GM13976 (cell line): ENCODE results near the gene ELMO1.

Experiments
- DNase-seq: peaks from one replicate; pipeline ENCODE4 v3.0.0; 2012; ENCODE audit warnings: low spot score
- CTCF ChIP-seq: IDR thresholded peaks from 2 replicates; pipeline ENCODE4 v1.5.1; 2012; ENCODE audit warnings: borderline replicate concordance, mild to moderate bottlenecking; ENCODE audit not compliant: insufficient read depth; ENCODE audit errors: extremely low read depth, missing control alignments, control extremely low read depth
- in situ Hi-C: fragments of 300-500 bp; cut with MboI; formaldehyde crosslinking; loops from one replicate; pipeline ENCODE4 v1.12.0; 2022; ENCODE audit warnings: low sequenced_read_pairs, mixed read lengths, inconsistent platforms; ENCODE audit not compliant: unreplicated experiment

Gene ELMO1

GRCh38 chr7:37385787-37386186 lies 62.9 kb downstream of the ELMO1 start:
- no peak for DNase-seq
- in situ Hi-C loops = no loop called here
- no peak for TF ChIP-seq CTCF

GRCh38 chr7:37382546-37383088 lies 66.0 kb downstream of the ELMO1 start:
- DNase-seq = no peak
- no peak for TF ChIP-seq CTCF
- in situ Hi-C loops = no loop called here

- no peak for TF ChIP-seq CTCF
- in situ Hi-C loops = no loop called here
- DNase-seq = no peak
Observed at GRCh38 chr7:37380831-37381230, 67.8 kb downstream of the ELMO1 start.

DNA sequence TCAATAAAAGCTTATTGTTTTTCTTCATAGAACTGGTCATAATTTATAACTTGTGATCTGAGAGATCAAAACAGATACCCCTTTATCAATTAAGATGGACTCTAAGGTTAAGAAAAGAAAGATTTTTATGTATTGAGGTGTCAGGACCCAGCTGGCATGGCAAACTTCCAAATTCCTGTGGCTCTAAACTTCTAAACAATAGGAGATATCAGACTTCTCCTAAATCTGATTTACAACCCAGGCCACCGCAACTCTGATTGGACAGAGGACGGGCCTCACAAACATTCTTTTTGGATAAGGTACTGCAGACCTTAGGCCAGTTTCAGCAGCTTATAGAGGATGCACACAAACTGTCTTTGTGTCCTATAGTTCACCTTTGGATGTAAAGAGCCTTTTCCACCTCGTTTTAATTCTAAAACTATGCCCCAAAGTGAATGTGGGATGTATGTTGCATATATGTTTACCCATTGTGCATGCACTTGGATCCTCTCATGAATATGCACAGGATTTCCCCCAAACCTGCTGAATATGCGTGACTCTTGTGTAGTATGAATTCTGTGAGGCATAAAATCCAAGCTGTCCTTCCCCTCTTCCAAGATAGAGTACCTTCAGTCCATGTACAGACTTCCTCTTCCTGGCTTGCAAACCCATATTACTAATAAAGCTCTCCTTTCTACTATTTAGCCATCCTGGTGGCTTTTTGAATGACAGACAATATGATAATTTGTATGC lies 69.0 kb downstream of the ELMO1 start:
- DNase-seq = no peak
- in situ Hi-C loops = no loop called here
- TF ChIP-seq CTCF = no peak

DNA sequence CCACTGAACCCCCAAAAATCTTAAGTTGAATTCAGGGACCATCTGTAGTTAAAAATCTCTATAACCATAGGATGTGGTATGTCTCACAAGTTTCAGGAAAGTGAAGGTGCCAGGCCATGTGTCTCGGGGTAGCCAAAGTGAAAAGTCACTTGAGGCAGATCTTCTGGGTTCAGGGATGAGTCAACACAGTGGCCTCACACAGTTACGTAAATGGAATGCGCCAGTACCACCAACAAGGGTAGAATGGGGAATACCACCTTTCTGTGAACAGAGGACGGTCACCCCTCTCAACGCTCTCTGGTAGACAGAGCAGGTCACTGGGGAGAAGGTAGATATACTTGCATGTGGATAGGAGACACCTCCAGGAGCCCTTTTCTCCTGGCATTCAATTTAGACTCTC lies 71.4 kb downstream of the ELMO1 start:
- in situ Hi-C loops = no loop called here
- no peak for TF ChIP-seq CTCF
- DNase-seq = no peak

DNA sequence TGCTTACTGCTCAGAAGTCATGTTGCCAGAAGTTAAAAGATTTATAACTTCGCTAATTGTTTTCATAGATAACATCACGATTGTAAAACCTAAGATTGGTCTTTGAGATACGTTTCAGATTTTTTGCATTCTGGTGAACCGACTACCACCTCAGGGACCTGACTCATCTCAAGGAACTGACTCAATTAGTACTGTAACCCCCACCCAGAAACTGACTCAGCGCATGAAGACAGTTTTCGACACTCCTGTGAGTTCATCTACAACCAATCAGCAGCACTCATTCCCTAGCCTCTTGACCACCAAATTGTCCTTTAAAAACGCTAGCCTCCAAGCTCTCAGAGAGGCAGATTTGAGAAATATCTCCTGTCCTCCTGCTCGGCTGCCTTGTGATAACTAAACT lies 72.3 kb downstream of the ELMO1 start:
- in situ Hi-C loops = no loop called here
- DNase-seq = no peak
- TF ChIP-seq CTCF = no peak
